Measurements from ENCODE around the gene LRRC4C. TPM values are rescaled to one million over a fixed set of nuclear protein-coding genes. Genes with fewer than 3 reads are reported as not detected.

The LRRC4C gene
- total RNA-seq, 1 experiment from 2014 or later = 0.13 TPM

- Histone ChIP-seq H3K23ac (ENCODE audit: insufficient read length, low read depth, low read length) (no peak overlapping the region), H3K18ac (ENCODE audit: insufficient read length, low read depth, low read length) (no peak overlapping the region), H2BK20ac (ENCODE audit: low read depth, low read length, poor library complexity, severe bottlenecking) (no peak overlapping the region), H2BK5ac (ENCODE audit: insufficient read length, low read length) (no peak overlapping the region), H4K5ac (ENCODE audit: insufficient read length, low read depth, low read length) (no peak overlapping the region), H3K4me2 (ENCODE audit: insufficient read depth, insufficient read length, low read length) (no peak overlapping the region), H3K4me1 (ENCODE audit: insufficient read depth, low read length) (no peaks in the 10 kb centered on the region), H3K79me2 (ENCODE audit: insufficient read depth, low read length) (no peaks in the 10 kb centered on the region), H3K9me3 (ENCODE audit: control insufficient read depth, low read depth, low read length) (no peaks in the 10 kb centered on the region), H2AK5ac (ENCODE audit: insufficient read length, low read length) (no peak overlapping the region), H3K79me1 (ENCODE audit: insufficient read depth, low read depth, low read length, poor library complexity, severe bottlenecking) (no peaks in the 10 kb centered on the region), H3K27me3 (ENCODE audit: insufficient read depth, low read length) (no peaks in the 10 kb centered on the region), H2BK12ac (ENCODE audit: insufficient read length, low read depth, low read length) (no peak overlapping the region), H3K14ac (ENCODE audit: insufficient read depth, low read length) (no peak overlapping the region), H3K23me2 (ENCODE audit: insufficient read length, low read depth, low read length, poor library complexity, severe bottlenecking) (no peaks in the 10 kb centered on the region), H2AFZ (ENCODE audit: low read length) (no peak overlapping the region), H4K20me1 (ENCODE audit: control insufficient read depth, insufficient read depth, insufficient read length) (no peaks in the 10 kb centered on the region), H3T11ph (ENCODE audit: low read length) (no peak overlapping the region), H4K8ac (replicated peaks; ENCODE audit: insufficient read length, low read depth, low read length) (no peak overlapping the region), H4K91ac (ENCODE audit: insufficient read length, low read depth, low read length) (no peak overlapping the region), H3K56ac (ENCODE audit: insufficient read length, low read depth, low read length) (no peak overlapping the region), H2BK120ac (ENCODE audit: low read depth, low read length, poor library complexity, severe bottlenecking) (no peak overlapping the region), H3K9ac (ENCODE audit: extremely low read depth, insufficient read length, low read length) (no peak overlapping the region), H2BK15ac (ENCODE audit: low read depth, low read length) (no peak overlapping the region), H3K4ac (ENCODE audit: low read depth, low read length) (no peak overlapping the region), H3K27ac (ENCODE audit: insufficient read length, low read depth, low read length) (no peak overlapping the region)
- no peak for DNase-seq
- Mint-ChIP-seq H3K27ac (no peak overlapping the region), H3K36me3 (ENCODE audit: insufficient read depth in 1 of 3, low read depth in 3 of 3) (no peaks in the 10 kb centered on the region), H3K4me1 (no peaks in the 10 kb centered on the region), H3K4me3 (no peak overlapping the region), H3K9me3 (no peaks in the 10 kb centered on the region), H3K27me3 (ENCODE audit: low read depth) (no peaks in the 10 kb centered on the region)
- TF ChIP-seq CTCF (conservative IDR thresholded peaks at IDR 0.05) = no peak
- WGBS (ENCODE audit: extremely low coverage, insufficient read length, low lambda C conversion rate) = no CpG with 5 or more reads among the region's 1 CpG
Measured at GRCh38 chr11:40403321-40403720, 1056.1 kb downstream of the LRRC4C start.

Data from H9 (cell line).